Neutrophil (primary cell): ENCODE measurements around the gene FGF1.

Experiments
- H3K27ac ChIP-seq: fragments of 200-600 bp; sonication (generic); 2 replicates; pipeline ENCODE4 v1.5.1; 2016; ENCODE audit warnings: mild to moderate bottlenecking, moderate library complexity
- H3K27me3 ChIP-seq: fragments of 200-600 bp; sonication (generic); 2 replicates; pipeline ENCODE4 v1.6.0; 2016; ENCODE audit warnings: mild to moderate bottlenecking
- H3K36me3 ChIP-seq: fragments of 200-600 bp; sonication (generic); 2 replicates; pipeline ENCODE4 v1.5.1; 2017
- H3K4me1 ChIP-seq, 2 experiments: fragments of 200-600 bp in 1 of 2; sonication (generic) in 1 of 2; 1 replicate in 1 of 2; 2 replicates in 1 of 2; pipeline versions ENCODE4 v1.5.1 to v1.6.1; 2013 to 2016; ENCODE audit warnings: low read depth in 1 of 2, low read length in 1 of 2, mild to moderate bottlenecking in 1 of 2, moderate library complexity in 1 of 2; ENCODE audit not compliant: control insufficient read depth in 1 of 2, insufficient read depth in 1 of 2
- H3K4me3 ChIP-seq, 2 experiments: fragments of 200-600 bp in 1 of 2; sonication (generic) in 1 of 2; 1 replicate in 1 of 2; 2 replicates in 1 of 2; pipeline ENCODE4 v1.5.1; 2013 to 2016; ENCODE audit warnings: low read depth in 1 of 2, low read length in 1 of 2, mild to moderate bottlenecking in 1 of 2, moderate library complexity in 1 of 2
- H3K9me3 ChIP-seq: fragments of 200-600 bp; sonication (generic); 2 replicates; pipeline ENCODE4 v1.5.1; 2016
- TF ChIP-seq, protein P1 (sequence below): fragments of 200-600 bp; sonication (generic); IDR thresholded peaks from 2 replicates; pipeline ENCODE4 v1.5.1; 2016; ENCODE audit warnings: antibody characterized with exemption

The FGF1 gene

DNA sequence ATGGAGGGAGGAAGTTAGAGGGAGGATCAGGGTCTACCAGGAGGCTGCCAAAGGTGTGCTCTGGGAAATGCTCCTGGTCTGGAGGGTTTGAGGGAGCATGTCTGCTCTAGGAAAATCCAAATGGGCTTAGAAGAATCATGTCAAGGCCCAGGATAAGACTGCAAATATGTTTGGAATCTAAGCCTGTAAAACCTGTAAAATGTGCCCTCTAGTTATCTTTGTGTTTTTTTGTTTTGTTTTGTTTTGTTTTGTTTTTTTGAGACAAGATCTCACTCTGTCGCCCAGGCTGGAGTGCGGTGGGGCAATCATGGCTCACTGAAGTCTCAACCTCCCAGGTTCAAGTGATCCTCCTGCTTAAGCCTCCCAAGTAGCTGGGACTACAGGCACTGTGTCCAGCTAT, 135.4 kb downstream of the FGF1 start:
- H3K27me3 ChIP-seq = peaks cover 79% of the 10 kb centered on the region
- no peaks in the 10 kb centered on the region for H3K4me1 ChIP-seq
- H3K36me3 ChIP-seq = no peaks in the 10 kb centered on the region
- no peak overlapping the region for H3K27ac ChIP-seq
- TF ChIP-seq, protein P1, sequence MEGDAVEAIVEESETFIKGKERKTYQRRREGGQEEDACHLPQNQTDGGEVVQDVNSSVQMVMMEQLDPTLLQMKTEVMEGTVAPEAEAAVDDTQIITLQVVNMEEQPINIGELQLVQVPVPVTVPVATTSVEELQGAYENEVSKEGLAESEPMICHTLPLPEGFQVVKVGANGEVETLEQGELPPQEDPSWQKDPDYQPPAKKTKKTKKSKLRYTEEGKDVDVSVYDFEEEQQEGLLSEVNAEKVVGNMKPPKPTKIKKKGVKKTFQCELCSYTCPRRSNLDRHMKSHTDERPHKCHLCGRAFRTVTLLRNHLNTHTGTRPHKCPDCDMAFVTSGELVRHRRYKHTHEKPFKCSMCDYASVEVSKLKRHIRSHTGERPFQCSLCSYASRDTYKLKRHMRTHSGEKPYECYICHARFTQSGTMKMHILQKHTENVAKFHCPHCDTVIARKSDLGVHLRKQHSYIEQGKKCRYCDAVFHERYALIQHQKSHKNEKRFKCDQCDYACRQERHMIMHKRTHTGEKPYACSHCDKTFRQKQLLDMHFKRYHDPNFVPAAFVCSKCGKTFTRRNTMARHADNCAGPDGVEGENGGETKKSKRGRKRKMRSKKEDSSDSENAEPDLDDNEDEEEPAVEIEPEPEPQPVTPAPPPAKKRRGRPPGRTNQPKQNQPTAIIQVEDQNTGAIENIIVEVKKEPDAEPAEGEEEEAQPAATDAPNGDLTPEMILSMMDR = no peak
- H3K4me3 ChIP-seq = no peak overlapping the region
- H3K9me3 ChIP-seq = no peaks in the 10 kb centered on the region

DNA sequence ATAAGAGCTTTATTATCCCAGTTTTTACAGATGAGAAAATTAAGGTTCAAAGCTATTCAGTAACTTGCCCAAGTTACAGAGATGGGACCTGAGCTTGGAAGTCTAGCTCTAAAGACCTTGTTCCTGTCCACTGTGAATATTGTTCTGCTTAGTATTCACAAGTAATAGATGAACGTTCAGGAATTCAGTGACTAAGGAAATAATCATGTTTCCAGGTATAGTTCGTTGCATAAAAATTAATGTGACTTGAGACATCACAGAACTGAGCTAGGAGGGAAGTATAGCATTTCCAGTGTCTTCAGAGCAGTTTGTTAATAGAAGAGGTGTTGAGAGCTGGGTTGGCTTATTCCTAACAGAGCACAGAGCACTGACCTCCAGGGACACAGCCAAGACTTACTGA, 136.1 kb downstream of the FGF1 start:
- Histone ChIP-seq H3K27me3 (peaks cover 74% of the 10 kb centered on the region), H3K36me3 (no peaks in the 10 kb centered on the region), H3K4me1 (no peaks in the 10 kb centered on the region), H3K9me3 (no peaks in the 10 kb centered on the region), H3K27ac (no peak overlapping the region), H3K4me3 (no peak overlapping the region)
- TF ChIP-seq, protein P1 = no peak

DNA sequence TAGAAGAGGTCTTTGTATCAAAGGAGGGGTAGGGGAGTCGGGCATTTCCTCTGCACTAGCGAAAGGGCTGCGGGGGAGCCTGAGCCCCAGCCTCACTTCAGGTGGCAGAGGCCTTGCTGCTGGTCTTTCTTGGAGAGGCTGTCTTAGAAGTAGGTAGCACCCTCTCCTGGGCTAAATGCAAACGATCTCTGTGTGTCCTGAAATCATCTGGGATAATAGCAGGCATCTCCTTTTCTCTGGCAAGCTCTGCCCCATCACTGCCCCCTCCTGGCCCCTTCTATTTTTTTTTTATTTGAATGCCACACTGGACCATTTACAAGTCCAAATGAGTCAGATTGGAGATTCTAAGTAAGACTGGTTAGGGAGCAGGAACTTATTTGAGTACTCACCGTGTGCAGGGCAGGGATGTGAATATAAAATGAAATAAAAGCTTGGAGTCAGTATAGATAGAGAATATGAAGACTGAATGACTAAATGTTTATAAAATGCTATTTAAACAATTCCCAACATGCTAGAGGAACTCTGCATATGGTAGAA, 137.1 kb downstream of the FGF1 start:
- Histone ChIP-seq H3K27ac (no peak overlapping the region), H3K4me3 (no peak overlapping the region), H3K36me3 (no peaks in the 10 kb centered on the region), H3K9me3 (no peaks in the 10 kb centered on the region), H3K4me1 (no peaks in the 10 kb centered on the region), H3K27me3 (peaks cover 74% of the 10 kb centered on the region)
- TF ChIP-seq, protein P1 = no peak

DNA sequence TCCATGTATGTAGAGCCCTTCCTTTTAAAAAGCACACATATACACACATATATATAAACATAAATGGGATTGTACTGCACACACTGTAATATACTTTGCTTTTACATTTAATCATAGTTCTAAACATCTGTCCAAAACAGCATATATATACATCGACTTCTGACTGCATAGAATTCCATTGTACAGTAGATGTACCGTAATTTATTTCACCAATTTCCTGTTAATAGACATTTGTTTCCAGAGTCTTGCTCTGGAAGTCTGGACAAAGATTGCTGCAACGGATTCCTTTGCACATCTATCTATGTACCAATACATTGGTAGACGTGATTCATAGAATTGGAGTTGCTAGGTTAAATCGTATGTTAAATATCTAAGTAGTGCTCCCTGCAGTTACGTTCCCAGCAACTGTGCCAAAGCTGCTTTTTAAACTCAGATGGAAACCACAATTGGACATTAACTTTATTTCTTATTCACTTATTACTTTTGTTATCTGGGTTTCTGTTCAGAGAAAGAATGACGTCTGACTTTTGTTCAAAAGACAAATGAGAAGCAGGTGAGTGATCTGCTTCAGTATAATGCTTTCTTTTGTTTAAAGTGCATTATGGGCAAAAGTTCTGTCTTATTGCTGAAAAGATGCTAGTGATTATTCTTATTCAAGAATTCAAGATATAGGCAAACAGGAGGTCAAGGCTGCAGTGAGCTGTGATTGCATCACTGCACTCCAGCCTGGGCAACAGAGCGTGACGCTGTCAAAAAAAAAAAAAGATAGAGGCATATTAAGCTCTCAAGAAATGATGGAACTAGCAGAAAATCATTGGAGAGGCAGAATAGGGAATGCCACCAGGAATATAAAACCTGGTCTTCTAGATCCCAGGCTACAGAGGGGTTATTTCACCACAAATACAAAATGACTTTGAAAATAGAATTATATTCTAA, 138.2 kb downstream of the FGF1 start:
- H3K4me3 ChIP-seq = no peak overlapping the region
- H3K36me3 ChIP-seq = no peaks in the 10 kb centered on the region
- H3K4me1 ChIP-seq = no peaks in the 10 kb centered on the region
- TF ChIP-seq, protein P1 = no peak
- H3K9me3 ChIP-seq = no peaks in the 10 kb centered on the region
- no peak overlapping the region for H3K27ac ChIP-seq
- peaks cover 74% of the 10 kb centered on the region for H3K27me3 ChIP-seq

DNA sequence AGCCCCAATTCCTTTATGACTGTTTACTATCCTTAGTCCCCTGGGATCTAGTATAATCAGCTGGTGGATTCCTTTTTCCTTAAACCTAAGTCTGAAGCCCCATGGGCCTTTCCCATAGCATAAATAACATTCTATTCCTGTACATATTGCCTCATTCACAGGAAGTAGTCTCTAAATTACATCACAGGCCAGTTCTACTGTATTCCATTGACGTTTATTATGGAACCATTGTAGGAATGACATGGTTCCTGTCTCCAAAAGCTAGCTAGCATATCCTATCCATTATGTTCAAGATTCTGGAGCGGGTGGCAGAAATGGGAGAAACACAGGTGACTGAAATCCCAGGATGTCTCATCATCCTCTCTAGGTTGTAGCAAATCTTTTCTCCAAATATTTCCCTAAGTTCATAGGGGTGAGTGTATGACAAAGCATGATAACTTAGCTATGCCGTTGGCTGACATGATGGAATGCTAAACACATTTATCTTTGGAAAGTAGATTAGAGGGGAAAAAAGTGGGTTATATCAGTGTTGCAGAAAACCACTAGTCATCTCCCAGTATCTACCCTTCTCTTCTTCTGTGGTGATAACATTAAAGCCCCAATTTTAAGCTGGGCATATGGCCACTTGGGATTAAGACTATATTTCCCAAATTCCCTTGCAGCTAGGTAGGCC, 140.1 kb downstream of the FGF1 start:
- Histone ChIP-seq H3K36me3 (no peaks in the 10 kb centered on the region), H3K27me3 (peaks cover 65% of the 10 kb centered on the region), H3K9me3 (no peaks in the 10 kb centered on the region), H3K4me1 (no peaks in the 10 kb centered on the region), H3K27ac (no peak overlapping the region), H3K4me3 (no peak overlapping the region)
- TF ChIP-seq, protein P1 = no peak
